Fibroblast of pulmonary artery (primary cell): ENCODE data around the gene LRMDA.

Experiments used
- DNase-seq: peaks from one replicate; pipeline ENCODE4 v3.0.0-alpha.2; 2010; ENCODE audit warnings: low read depth
- H3K4me3 ChIP-seq: replicated peaks from 2 replicates; pipeline ENCODE4 v1.5.1; 2011; ENCODE audit warnings: low read depth, mild to moderate bottlenecking, control low read depth, low read length, moderate library complexity
- TF ChIP-seq, protein P1 (sequence below): IDR thresholded peaks from 2 replicates; pipeline ENCODE4 v1.5.1; 2011; ENCODE audit warnings: mild to moderate bottlenecking, control low read depth, low read length, inconsistent platforms; ENCODE audit errors: missing control alignments

Gene LRMDA

GRCh38 chr10:75751232-75751631 is 319.8 kb downstream of the LRMDA start:
- no peak overlapping the region for H3K4me3 ChIP-seq
- TF ChIP-seq, protein P1, sequence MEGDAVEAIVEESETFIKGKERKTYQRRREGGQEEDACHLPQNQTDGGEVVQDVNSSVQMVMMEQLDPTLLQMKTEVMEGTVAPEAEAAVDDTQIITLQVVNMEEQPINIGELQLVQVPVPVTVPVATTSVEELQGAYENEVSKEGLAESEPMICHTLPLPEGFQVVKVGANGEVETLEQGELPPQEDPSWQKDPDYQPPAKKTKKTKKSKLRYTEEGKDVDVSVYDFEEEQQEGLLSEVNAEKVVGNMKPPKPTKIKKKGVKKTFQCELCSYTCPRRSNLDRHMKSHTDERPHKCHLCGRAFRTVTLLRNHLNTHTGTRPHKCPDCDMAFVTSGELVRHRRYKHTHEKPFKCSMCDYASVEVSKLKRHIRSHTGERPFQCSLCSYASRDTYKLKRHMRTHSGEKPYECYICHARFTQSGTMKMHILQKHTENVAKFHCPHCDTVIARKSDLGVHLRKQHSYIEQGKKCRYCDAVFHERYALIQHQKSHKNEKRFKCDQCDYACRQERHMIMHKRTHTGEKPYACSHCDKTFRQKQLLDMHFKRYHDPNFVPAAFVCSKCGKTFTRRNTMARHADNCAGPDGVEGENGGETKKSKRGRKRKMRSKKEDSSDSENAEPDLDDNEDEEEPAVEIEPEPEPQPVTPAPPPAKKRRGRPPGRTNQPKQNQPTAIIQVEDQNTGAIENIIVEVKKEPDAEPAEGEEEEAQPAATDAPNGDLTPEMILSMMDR = no peak
- DNase-seq = no peak

DNA sequence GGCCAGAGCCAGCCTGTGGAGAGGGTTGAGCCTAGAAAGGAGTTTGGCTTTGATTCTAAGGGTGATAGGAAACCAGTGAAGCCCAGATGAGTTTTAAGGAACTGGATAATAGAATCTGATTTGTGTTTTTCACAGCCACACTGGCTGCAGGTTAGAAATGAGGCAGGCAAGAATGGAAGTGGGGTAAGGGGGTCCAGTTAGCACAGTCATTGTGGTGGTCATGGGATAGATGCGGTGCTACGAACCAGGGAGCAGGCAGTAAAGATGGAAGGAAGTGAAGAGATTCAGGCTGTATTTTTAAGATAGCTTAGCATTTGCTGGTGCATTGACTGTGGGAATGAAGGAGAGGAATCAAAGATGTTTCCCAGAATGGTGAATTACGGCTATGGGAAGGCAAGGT is 322.2 kb downstream of the LRMDA start:
- H3K4me3 ChIP-seq = no peak overlapping the region
- no peak for DNase-seq
- TF ChIP-seq, protein P1 = no peak

DNA sequence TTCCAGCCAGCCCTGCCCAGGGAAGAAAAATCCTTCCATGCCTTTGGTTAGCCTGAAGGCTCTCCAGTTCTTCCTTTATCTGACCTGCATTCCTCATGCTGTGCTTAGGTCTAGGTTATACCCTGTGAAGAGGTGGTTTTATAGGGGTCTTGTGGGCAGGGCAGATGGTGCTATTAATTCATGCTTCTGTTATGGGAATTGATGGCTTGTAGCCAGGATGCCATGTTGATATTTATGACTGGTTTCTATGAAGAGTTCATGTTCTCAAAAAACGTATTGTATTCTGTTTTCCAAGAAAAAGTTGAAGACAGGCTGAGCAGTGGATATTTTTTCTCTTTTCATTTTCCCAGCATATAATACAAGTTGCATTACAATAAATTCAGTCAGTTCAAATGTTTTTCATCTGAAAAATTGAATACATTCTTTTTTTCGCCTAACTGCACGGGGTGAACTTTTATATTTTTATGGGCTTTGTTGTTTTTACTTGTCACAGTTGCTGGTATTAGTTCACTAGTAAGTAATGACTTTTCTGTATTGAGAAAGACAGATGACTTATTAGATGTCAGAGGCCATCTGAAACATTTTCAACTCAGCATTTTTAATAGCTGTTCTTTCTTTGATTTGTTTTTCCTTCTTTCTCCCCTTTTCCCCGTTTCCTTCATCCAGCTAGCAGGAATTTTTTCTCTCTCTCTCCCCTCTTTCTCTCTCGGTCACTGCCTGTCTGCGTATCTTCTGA is 322.8 kb downstream of the LRMDA start:
- DNase-seq = no peak
- TF ChIP-seq, protein P1 = no peak
- H3K4me3 ChIP-seq = no peak overlapping the region

DNA sequence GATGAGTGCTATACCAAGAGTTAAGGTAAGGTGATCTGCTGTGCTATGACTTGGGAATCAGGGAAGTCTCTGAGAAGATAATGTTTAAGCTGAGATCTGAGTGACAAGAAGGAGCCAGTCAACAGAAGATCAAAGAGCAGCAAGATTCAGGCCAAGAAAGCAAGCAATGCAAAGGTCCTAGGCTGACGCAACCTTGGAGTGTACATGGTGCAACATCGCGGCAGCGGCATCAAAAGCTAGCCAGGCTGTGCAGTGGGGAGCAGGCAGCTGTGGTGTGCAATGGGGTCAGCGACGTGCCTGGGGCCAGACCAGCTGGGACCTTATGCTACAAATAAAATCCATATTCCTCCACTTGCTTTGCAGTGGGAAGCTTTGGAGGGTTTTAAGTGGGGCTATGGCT is 324.1 kb downstream of the LRMDA start:
- DNase-seq = no peak
- no peak overlapping the region for H3K4me3 ChIP-seq
- TF ChIP-seq, protein P1 = no peak

- TF ChIP-seq, protein P1 = no peak
Observed at GRCh38 chr10:75761289-75761688, 329.9 kb downstream of the LRMDA start.

GRCh38 chr10:75762431-75762802 is 331.0 kb downstream of the LRMDA start:
- TF ChIP-seq, protein P1 = no peak

More at GRCh38 chr10:75761289-75761688, 329.9 kb downstream of the LRMDA start:
- DNase-seq = no peak
- no peak overlapping the region for H3K4me3 ChIP-seq

DNA sequence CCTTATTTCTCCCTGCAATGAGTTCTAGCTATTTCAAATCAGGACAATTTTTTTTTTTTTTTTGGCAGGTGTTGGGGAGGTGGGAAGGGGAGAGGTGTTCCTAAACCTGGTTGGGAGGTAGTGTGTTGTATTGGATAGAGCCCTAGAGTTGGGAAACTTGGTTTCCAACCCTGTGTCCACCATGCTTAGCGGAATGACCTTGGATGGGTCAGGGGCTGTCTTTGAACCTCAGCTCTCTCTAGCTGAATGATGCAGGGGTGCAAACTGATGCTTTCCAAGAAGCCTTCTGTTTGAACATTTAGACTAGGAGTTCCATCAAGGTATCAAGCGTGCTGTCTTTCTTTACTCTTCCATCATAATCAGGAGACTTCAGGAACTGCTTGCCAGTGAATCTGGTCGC is 332.2 kb downstream of the LRMDA start:
- no peak overlapping the region for H3K4me3 ChIP-seq
- TF ChIP-seq, protein P1 = no peak
- DNase-seq = no peak

More at GRCh38 chr10:75762431-75762802, 331.0 kb downstream of the LRMDA start:
- no peak for DNase-seq
- no peak overlapping the region for H3K4me3 ChIP-seq
